HG02840 (cell line): Measurements from ENCODE around the gene KCNMB2.

ENCODE experiments used
- ATAC-seq: cut with Tn5 transposase; IDR thresholded peaks from one replicate; pipeline ENCODE4 v1.9.1; 2021; ENCODE audit warnings: mild to moderate bottlenecking, moderate library complexity, moderate number of reproducible peaks; ENCODE audit not compliant: unreplicated experiment, low FRiP score

Gene KCNMB2

GRCh38 chr3:178794711-178795110 is 258.5 kb downstream of the KCNMB2 start:
- ATAC-seq, result no peak

- no peak for ATAC-seq
Observed at GRCh38 chr3:178795349-178795748, 259.1 kb downstream of the KCNMB2 start.

DNA sequence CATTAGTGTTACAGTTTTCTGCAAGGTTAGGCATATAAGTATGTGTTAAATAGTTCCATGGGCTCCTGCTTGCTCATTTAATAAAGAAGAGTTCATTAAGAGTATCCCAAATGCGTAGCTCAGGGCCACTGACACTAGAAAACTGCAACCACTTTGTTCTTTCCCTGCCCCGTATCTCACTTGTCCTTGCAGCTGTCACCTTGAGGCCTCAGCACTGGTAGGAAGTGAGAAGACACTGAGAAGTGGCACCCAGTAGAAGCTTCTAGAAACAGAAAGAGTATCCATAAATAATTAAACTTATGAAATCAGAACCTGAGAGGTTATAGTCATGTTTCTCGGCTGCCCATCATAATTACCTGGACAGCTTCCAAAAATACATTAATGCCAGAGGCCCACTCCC is 266.0 kb downstream of the KCNMB2 start:
- no peak for ATAC-seq

GRCh38 chr3:178802993-178803693 is 266.9 kb downstream of the KCNMB2 start:
- no peak for ATAC-seq

- ATAC-seq, result no peak
Observed at GRCh38 chr3:178804606-178805005, 268.4 kb downstream of the KCNMB2 start.

DNA sequence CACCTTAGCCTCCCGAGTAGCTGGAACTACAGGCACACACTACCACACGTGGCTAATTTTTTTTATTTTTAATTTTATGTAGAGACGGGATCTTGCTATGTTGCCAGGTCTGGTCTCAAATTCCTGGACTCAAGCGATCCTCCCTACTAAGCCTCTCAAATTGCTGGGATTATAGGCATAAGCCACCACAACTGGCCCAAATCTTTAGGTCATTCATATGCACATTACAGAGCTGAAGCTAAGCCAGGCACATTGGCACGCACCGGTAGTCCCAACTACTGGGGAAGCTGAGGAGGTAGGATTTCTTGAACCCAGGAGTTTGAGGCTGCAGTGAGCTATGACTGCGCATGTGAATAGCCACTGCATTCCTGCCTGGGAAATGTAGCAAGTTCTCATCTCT is 269.5 kb downstream of the KCNMB2 start:
- no peak for ATAC-seq

DNA sequence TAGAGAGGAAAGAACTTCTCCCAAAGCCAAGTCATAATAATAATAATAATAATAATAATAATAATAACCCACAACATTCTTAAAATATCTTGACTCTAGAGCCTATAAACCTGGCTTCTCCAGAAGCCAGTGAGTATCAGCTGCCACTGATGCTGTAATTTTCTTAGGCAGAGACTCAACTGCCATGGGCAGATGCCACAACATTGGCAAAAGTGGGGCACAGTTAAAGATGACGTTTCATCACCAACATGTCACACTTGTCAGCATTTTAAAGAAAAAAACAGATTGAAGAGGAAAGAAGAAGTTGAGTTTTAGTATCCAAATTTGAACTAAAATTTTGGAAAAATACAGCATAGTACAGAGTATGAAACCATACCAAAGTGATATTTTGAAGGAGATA is 270.4 kb downstream of the KCNMB2 start:
- ATAC-seq, result no peak

DNA sequence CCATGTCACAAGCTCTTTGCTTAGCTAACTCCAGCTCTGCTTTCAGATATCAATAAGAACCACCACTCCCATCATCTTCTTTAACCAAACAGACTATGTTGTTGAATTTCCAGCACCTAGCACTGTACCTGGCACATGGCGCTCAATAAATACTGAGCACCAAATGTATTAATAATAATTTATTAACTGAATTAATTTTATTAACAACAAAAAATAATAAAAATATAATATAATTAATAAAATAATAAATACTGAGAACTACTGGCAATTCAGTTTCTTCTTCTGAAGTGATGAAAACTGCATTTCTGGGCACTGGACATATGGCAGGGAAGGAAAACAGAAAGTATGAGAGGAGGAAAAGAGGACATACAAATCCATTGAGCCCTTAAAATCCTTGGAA is 271.5 kb downstream of the KCNMB2 start:
- ATAC-seq, result no peak

GRCh38 chr3:178808748-178809147 is 272.5 kb downstream of the KCNMB2 start:
- no peak for ATAC-seq

- no peak for ATAC-seq
Observed at GRCh38 chr3:178810181-178810580, 273.9 kb downstream of the KCNMB2 start.

- no peak for ATAC-seq
Observed at GRCh38 chr3:178822722-178823121, 286.5 kb downstream of the KCNMB2 start.

GRCh38 chr3:178823150-178823549 is 286.9 kb downstream of the KCNMB2 start:
- no peak for ATAC-seq

DNA sequence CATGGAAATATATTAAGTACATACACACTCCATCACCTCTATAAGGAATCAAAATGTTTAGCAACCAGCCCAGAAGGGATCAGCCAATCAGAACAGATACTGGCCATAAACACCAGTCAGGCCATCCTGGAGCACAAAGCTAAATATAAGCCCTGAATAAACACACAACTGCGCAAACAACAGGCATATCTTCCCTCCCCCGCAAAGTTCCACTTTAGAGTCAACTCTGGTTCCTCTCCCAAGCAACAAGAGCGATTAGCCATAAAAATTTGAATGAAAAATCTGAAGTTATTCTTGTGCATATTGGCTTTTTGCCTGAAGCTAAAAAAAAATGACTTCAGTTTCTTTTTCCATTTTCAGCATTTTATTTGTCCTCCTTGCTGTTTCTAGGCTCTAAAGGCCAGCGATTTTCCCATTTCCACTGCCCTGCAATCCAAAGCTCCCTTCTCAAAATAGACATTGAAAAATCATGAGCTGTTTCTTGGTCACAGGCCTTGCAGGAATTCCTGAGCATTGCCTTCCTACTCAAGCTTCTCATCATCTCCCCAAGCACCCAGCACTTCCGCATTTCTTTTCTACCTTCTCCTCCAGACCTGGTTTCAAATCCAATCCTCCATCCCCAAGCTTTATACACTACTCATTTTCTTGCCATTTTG is 287.5 kb downstream of the KCNMB2 start:
- no peak for ATAC-seq

GRCh38 chr3:178826435-178827123 is 290.3 kb downstream of the KCNMB2 start:
- no peak for ATAC-seq

GRCh38 chr3:178827285-178827856 is 291.1 kb downstream of the KCNMB2 start:
- ATAC-seq, result no peak

DNA sequence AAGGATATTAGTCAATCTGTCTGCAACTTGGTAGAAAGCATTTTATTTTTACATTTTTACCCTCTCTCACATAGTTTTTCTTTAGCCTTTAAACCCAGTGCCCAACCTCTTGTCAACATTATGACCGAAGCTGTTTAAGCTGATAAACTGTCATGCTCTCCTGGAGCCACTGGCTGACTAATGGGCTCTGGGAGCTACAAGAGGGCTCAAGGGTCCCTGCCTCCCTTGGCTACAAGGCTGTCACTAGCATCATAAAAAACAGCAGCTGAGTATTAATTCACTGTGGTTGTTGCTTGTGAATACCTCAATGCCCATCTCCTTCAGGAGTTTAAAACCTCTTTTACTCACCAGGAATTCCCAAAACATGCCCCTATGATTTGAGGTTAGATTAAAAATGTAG is 297.5 kb downstream of the KCNMB2 start:
- ATAC-seq, result no peak

DNA sequence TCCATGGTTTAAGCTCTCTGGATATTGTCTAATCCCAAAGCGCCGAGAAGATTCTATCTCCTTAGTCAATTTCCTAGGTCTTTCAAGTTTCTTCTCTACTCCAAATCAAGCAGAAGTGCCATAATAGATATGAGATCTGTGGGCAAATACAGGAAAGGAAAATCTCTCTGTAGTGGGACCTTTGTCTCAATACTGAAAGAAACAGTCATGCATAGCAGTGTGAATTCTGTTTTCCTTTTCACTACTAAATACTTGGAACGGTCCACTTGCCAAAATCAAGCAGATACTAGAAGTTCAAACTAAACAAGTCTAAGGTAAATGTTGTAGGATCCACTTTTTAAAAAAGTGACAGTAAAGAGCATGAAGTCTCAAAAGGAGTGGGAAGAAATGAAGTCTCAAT is 298.8 kb downstream of the KCNMB2 start:
- no peak for ATAC-seq

DNA sequence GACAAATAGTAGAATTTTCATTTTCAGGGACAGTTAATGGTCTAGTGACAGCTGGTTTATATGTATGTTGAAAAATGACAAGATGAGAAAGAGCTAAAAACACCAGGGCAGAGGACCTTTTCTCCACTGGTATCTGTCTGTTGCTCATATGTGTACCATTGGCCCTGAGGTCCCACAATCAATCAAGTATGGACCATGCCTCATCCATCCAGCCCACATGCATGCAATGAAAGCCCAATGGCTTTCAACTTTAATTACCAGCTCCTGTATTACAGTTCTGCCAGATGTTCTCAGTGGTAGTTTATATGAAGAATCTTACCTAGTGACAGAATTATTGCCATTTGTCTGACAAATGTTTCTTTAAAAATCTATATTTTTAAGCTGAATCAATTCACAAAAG is 301.3 kb downstream of the KCNMB2 start:
- ATAC-seq, result no peak

GRCh38 chr3:178840586-178840985 is 304.4 kb downstream of the KCNMB2 start:
- no peak for ATAC-seq

DNA sequence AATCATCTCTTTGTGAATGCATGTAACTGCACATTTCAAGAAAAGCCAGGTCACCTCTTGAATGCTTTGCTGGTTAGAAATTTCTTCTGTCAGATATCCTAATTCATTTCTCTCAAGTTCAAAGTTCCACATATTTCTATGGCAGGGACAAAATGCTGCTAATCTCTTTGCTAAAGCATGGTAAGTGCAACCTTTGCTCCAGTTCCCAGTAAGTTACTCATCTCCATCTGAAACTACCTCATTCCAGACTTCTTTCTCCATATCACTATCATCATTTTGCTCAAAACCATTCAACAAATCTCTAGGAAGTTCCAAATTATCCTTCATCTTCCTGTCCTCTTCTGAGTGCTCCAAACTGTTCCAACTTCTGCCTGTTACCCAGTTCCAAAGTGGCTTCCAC is 304.8 kb downstream of the KCNMB2 start:
- no peak for ATAC-seq

DNA sequence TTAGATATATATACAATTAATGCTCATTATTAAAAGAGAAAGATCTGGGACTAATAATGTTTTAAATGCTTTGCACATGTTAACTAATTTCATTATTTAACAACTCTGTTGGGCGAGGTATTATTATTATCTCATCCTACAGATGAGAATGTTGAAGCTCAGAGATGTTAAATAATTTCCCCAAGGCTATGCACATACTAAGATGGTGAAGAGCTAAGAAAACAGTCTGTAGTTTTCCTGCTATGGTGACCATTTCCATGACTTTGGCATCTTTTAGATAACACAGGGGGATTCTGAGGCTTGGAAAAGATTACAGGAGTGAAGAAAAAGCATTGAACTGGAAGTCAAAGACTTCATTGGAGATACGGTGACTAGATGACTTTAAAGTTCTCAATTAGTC is 308.7 kb downstream of the KCNMB2 start:
- ATAC-seq, result no peak
